GM12872 (cell line): ENCODE data around the gene ATG7.

Experiments used
- CTCF ChIP-seq: IDR thresholded peaks from 3 replicates; pipeline ENCODE4 v1.5.1; 2011; ENCODE audit warnings: low read depth, mild to moderate bottlenecking, low read length, moderate library complexity; ENCODE audit not compliant: insufficient read depth

ATG7 gene

DNA sequence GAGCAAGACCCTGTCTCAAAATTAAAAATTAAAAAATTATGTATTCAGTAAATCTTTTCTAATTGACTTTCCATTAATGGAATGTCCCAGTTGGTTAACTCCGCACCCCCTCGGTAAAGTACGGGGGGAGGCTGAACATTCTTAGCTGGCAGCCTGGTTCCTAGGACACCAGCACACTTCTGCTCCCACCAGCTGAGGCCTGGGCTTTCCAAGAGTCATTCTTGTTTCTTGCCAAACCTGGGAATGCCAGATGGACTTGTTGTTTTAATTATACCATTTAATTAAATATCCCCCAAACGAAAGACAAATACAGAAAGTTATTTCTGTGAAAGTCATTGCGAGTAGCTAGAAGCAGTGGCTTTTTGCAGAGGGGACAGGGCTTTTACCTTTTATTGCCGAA is 192.2 kb downstream of the ATG7 start:
- no peak for TF ChIP-seq CTCF

DNA sequence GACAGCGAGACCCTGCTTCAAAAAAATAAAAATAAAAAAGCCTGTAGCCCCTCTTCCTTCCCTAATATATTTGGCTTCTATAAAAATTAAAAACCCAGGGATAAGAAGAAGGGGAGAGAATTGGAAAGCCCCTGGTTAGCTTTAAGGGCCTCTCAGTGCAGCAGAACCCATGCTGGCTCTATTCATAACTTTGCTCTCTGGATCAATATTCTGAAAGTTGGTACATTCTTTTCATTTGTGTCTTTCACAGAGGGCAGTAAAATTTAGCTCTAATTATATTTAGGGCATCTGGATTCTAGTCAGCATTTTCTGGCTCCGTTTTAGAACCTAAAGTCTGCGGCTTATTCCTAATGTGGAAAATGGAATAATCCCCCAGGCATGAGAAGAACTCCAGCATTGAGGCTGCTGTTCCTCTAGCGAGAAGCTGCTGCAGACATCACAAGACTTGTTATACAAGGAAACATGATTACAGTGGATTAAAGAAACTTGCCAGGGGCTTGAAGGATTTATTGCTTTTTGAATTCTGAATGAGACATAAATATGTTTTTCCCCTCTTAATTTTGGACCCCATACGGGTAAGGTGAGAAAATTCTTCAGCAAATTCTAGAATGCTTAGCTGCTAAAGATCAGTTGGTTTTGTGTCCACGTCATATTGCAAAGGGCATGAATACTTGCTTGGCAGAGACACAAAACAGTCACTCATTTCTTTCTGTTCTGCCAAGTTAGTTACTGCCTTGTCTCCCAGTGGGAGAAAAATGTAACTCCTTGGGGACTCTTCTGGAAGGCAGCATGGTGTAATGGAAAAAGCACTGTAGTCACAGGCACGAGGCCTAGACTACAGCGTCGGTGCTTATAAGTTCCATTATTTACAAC is 193.8 kb downstream of the ATG7 start:
- TF ChIP-seq CTCF = no peak

DNA sequence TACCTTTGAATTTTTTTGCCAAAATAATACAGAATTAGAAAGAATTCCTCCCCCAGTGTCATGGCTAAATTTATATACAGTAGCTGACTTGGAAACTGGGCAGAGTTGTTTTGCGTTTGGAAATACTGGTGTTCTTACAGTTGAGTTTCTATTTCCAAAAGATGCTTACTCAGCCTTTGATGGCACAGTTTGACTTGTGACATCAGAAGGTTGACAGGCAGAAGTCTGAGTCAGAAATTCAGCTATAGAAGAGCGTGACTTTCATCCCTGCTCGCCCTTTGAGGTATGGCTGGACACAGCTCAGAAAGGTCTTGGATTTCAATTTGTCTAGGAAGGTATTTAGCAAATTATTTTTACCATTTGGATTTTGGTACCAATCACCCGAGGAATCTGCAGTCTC is 195.7 kb downstream of the ATG7 start:
- no peak for TF ChIP-seq CTCF

GRCh38 chr3:11470031-11470853 is 198.0 kb downstream of the ATG7 start:
- no peak for TF ChIP-seq CTCF

GRCh38 chr3:11475324-11475723 is 203.1 kb downstream of the ATG7 start:
- no peak for TF ChIP-seq CTCF

- no peak for TF ChIP-seq CTCF
Measured at GRCh38 chr3:11476735-11477144, 204.5 kb downstream of the ATG7 start.

GRCh38 chr3:11477407-11477911 is 205.3 kb downstream of the ATG7 start:
- no peak for TF ChIP-seq CTCF
